Panc1 (cell line): ENCODE results near the gene TNNC1.

Experiments
- POLR2AphosphoS5 ChIP-seq: IDR thresholded peaks from 2 replicates; pipeline ENCODE4 v1.6.1; 2012; ENCODE audit warnings: mild to moderate bottlenecking, low read depth, low read length, moderate library complexity
- SIN3A ChIP-seq: IDR thresholded peaks from 2 replicates; pipeline ENCODE4 v1.6.1; 2012; ENCODE audit warnings: low read depth, mild to moderate bottlenecking, low read length, moderate library complexity, borderline replicate concordance; ENCODE audit not compliant: insufficient read depth
- TF ChIP-seq, protein P1 (sequence below): fragments of 450-650 bp; IDR thresholded peaks from 2 replicates; pipeline ENCODE4 v1.5.1; 2017; ENCODE audit warnings: mild to moderate bottlenecking

DNA sequence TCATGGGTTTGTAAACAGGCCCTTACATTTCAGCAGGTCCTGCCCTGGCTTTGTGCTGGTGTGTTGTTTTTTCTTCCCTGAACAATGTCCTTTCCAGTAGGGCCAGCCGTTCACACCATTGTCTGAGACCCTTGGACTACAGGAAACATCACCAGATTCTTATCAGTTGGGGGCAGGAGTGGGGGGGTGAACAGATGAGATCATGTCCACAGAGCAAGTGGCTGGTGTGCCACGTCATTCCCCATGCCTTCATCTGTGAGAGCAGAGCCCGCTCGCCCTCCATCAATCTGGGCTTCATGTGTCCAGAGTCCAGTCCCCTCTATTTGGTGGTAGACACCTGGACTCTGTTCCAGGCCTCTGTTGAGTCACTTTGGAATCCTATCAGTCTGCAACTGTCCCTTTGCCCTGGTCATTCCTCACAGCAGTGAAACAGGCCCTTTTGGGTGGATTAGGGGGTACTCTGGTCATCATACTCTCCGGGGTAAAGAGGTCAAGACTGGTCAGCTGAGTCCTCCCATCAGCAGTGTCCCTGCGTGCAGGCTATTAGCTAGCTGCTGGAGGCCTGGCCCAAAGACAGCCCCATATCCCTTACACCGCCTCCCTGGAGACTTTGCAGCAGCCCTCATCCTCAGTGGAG, 23.9 kb downstream of the TNNC1 start:
- TF ChIP-seq SIN3A (no peak), POLR2AphosphoS5 (no peak)
- TF ChIP-seq, protein P1, sequence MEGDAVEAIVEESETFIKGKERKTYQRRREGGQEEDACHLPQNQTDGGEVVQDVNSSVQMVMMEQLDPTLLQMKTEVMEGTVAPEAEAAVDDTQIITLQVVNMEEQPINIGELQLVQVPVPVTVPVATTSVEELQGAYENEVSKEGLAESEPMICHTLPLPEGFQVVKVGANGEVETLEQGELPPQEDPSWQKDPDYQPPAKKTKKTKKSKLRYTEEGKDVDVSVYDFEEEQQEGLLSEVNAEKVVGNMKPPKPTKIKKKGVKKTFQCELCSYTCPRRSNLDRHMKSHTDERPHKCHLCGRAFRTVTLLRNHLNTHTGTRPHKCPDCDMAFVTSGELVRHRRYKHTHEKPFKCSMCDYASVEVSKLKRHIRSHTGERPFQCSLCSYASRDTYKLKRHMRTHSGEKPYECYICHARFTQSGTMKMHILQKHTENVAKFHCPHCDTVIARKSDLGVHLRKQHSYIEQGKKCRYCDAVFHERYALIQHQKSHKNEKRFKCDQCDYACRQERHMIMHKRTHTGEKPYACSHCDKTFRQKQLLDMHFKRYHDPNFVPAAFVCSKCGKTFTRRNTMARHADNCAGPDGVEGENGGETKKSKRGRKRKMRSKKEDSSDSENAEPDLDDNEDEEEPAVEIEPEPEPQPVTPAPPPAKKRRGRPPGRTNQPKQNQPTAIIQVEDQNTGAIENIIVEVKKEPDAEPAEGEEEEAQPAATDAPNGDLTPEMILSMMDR, result no peak
